ENCODE results near the gene OPCML.

The OPCML gene

DNA sequence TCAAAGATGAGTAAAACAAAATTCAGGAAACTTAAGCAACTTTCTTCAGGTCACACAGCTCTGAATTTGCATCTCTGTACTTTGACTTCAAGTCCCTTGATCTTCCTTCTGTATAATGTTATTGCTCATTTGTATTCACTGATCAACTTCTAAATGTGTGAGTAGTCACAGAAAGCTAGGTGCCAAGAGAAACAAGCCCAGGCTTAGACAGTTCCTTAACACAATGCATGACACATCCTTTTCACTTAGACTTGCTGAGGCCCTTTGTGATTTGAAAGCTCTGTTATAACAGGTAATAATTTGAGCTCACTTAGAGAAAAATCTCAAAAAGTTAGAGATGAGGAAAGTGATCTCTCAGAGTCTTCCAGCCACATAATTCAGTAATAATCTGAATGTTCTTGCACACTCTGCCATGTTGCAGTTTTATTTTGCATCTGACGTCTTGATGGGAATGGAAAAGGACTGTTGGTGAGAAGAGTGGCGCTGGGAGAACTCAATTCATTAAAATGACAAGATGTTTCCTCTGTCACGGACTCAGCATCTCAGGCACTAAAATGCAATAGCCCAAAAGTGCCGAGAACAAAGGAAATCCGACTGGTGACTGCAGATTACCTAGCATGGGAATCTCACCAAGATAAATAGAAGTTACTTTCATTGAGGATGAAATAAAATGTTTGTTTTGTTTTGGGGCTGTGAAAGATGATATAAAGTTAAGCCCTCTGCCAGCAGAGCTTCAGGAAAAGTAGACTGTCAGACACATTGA lies 665.3 kb downstream of the OPCML start:
- no peak for DNase-seq (ENCODE audit: low read depth in 1 of 2, low spot score in 1 of 2)

DNA sequence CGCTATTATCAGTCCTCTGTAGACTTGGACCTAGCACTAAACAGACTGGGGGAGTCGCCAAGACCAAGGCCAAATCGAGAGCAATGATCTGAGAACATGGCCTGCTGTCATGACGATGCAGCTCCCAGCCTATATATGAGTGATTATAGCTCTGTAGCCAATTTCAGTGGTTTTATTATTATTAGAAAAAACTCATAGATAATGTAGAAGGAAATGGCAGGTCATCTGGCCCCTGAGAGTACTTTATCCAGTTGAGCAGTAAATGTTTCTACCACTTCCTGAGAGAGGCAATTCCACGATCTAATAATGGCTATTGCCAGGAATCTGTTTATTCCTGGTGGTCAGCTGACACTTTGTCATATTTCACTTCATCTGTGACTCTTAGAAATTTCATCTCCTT lies 666.7 kb downstream of the OPCML start:
- no peak for DNase-seq (ENCODE audit: low read depth in 1 of 2, low spot score in 1 of 2)

DNA sequence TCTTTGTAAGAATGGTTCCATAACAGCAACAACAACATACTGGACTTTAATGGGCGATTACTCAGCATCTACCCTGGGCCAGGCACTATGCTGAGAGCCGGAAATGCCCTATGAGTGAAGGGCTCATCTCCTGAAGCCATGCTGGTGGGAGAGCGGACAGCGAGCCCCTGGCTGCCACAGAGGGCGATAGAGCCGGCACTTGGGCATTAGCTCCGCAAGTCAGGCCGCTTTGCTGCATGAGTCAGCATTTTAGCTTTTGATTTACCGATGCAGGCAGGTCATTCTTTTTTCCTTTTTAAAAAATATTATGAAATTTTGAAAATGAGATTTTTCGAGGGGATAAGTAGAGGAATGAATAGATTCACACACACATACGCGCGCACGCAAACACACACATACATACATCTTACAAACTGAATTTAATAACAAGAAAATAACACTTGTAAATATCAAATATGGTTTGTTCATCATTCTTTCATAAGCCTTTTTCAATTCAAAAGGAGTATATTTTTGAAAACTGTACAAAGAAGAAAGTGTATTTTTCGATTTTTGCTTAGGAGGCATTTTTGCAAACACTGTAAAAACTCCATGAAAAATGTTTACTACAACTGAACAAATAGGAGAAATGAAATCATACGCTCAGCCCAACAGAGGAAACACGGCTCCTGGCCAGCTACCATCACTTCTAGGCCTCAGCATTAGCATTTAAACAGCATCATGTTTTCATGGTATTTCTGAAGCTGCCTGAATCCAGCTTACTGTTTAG lies 667.3 kb downstream of the OPCML start:
- DNase-seq (ENCODE audit: low read depth in 1 of 2, low spot score in 1 of 2) = no peak

DNA sequence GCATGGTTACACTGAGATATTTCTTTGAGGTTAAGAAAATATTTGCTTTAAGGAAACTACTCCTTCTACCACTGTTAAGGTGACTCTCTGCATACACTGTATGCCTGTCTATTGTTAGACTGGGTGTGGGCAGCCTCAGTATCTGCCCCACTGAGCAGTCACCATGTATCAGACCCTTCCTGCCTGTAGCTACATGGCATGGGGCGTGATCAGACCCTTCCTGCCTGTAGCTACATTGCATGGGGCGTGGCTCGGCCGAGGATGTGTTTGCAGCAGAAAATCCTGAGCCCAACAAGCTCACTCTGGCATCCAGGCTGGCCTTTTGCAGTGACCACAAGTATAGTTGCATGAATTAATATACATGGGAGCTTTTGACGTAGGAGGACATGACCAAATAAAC lies 669.4 kb downstream of the OPCML start:
- no peak for DNase-seq (ENCODE audit: low read depth in 1 of 2, low spot score in 1 of 2)

DNA sequence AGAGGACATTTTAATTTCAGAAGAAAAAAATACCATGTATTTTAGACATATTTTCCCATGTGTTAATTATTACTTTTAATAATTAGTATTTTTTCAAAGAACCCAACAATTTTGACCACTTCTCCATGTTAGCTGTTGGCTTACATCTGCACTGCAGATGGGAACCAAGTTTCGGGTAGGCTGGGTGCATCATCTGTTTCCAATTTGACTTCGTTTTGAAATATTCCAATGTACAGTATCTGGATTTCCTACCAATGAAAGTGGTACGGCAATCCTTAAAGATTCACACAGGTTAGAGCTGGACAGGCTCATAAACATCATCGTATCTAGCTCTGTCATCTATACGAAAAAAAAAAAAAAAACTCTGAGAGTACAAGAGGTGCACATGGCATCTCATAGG lies 670.2 kb downstream of the OPCML start:
- DNase-seq (ENCODE audit: low read depth in 1 of 2, low spot score in 1 of 2) = no peak

DNA sequence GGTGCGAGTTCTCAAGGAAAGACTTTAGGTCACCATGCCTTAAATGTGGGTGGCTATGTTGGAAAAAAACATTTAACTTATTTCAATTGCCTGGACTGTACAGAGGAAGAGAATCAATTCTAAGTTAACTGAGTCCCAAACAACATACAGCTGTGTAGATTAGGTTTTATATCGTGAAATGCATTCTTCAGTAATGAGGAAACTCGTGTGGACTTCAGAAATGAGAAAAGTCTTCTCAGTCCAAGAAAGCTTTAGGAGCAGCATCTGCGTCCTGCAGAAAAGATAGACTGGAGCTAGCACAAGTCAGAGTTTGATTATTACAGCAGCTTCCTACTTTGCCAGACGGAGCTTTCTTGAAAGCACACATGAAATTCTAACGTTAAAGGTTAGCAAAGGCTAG lies 673.0 kb downstream of the OPCML start:
- DNase-seq (ENCODE audit: low read depth in 1 of 2, low spot score in 1 of 2) = no peak

DNA sequence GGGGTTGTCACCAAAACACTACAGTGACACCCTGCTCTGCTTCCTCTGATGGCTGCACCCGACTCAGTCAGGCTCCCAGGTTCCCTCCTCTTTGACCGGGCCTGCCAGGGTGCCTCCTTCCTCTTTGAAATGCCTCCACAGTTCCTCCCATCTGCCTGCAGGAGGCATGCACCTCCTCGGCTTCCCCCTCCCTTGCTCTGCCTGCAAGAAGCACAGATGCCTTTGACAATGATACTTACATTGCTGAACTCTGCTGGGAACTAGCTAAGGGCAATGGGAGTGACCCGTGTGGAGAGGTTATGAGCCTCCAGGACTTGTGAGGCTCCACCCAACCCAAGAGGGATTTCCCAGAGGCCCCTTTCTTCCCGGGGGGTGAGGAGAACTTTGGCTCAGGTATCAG lies 674.1 kb downstream of the OPCML start:
- no peak for DNase-seq (ENCODE audit: low read depth in 1 of 2, low spot score in 1 of 2)

DNA sequence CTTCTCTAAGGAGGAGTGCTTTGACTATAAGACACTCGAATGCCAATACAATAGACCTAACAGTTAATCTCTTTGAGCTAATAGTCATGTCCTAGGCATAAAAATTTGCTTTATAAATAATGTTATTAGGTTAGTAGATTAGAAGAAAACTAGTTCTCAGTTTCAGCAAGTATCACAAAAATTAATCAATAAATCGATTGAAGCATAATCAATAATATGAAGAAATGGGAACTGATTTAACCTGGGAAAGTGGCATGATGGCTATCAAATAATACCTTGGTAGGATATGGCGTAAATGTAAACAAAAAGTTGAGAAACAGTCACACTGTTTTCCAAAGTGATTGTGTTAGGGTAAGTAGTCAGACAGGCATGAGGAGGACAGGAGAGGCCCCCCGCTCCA lies 676.3 kb downstream of the OPCML start:
- no peak for DNase-seq (ENCODE audit: low read depth in 1 of 2, low spot score in 1 of 2)

DNA sequence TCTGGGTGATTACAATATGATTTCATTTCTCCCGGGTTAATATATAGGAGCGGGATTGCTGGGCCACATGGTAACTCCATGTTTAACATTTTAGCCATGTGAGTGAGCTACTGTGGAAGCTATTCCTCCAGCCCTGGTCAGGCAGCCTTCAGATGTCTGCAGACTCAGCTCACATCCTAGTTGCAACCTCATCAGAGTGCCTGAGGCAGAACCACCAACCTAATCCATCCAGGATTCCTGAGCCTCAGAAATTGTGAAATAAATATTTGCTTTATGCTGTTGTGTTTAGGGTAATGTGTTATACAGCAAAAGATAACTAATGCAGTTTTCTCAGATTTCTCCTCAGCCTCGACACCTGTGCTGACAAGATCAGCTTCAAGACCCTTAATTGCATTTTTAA lies 676.8 kb downstream of the OPCML start:
- DNase-seq (ENCODE audit: low read depth in 1 of 2, low spot score in 1 of 2) = no peak

DNA sequence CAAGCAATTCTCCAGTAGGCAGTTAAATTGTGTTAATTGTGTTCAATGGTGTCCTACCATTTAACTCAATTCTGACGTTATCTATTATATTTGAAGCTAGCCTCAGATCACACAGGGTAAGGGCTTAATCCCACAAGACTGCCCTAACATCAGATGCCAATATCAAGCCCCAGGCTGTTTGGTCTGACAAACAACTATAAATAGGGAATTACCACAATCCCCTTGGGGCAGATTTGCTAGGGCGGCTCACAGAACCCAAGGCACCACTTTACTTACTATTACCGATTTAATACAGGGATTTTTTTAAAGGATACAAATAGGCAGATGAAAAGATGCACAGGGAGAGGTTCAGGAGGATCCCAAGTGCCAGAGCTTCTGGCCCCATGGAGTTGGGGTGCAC lies 678.4 kb downstream of the OPCML start:
- no peak for DNase-seq (ENCODE audit: low read depth in 1 of 2, low spot score in 1 of 2)

DNA sequence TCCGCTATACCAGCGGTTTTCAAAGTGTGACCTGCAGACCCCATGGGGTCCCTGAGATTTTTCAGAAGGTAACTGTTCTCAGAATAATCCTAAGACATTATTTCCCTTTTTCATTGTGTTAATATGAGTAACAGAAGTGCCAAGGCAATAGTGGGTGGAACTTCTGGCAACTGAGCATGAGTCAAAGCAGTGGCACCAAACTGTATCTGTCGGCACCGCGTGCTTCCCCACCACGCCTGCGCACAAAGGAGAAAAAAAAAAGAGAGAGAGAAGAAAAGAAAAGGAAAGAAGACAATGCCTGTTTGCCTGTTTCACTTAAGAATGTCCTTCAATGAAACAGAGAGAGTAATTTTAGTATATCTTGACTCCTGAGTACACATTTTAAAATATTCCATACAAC lies 679.9 kb downstream of the OPCML start:
- no peak for DNase-seq (ENCODE audit: low read depth in 1 of 2, low spot score in 1 of 2)

DNA sequence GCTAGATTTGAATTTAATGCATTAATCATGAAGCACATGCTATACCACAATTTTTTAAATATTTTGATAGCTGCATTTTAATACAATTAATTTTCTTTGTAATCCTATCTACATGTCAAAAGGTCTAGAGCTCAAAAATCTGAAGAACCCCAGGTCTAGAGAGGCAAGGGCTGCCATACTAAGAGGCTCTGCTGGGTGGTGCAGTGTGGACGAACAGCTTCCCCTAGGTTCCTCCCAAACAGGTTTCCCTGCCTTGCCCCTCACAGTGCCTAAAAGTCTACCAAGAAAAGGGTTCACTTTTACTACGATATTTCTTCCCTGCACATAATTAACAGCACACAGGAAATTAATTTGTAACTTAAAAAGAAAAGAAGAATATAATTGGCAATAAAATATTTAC lies 681.1 kb downstream of the OPCML start:
- no peak for DNase-seq (ENCODE audit: low read depth in 1 of 2, low spot score in 1 of 2)

DNA sequence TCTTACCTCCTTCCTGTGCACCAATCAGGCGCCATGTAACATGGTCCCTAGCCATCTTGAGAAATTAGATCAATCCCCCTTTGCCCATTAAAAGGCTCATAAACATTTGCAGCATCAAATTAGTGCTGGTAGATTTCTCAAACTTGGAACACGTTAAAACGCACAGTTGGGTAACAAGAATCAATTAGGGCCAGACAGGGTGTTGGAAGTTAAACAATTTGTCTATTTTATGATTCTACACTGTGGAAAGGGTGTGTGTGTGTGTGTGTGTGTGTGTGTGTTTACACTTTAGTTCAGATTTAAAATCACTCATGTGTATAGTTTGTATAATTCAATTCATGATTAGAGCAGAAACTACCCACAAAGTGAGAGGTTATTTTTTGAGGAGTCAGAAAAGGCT lies 682.0 kb downstream of the OPCML start:
- DNase-seq (ENCODE audit: low read depth in 1 of 2, low spot score in 1 of 2) = no peak

DNA sequence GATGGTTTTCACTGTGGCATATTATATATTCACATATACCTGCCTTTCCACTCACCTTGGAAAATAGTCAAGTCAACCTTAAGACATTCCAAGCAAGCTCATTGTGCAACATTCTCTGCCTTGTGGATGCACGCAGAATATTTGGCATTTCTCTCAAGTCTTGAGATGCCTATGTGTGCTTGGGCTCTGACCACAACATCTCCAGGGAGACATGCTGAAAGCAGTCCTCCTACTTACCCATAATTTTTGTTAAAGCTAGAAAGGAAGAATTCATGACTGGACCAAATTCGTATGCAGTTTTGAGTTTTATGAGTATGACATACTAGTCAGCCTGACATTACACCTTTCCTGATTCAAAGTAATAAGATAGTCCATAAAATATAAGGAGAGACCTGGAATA lies 684.0 kb downstream of the OPCML start:
- DNase-seq (ENCODE audit: low read depth in 1 of 2, low spot score in 1 of 2) = no peak

DNA sequence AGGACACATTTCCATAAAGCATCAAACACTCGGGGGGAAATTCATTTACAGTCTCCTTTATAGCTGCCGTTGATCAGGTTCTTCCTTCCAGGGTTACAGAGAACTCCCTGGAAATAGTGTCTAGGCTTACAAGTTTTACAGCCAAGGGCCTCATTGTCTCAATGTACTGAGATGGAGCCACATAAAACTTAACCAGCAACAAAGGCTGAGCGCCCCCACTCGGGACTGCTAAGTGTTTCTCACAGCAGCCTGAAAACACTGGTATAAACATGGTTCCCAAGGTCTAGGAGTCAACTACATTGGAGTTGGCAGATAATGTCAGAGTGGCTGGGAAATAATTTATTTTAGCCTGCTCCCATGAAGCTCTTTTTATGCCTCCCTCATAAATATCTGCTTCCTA lies 686.2 kb downstream of the OPCML start:
- DNase-seq (ENCODE audit: low read depth in 1 of 2, low spot score in 1 of 2) = no peak

DNA sequence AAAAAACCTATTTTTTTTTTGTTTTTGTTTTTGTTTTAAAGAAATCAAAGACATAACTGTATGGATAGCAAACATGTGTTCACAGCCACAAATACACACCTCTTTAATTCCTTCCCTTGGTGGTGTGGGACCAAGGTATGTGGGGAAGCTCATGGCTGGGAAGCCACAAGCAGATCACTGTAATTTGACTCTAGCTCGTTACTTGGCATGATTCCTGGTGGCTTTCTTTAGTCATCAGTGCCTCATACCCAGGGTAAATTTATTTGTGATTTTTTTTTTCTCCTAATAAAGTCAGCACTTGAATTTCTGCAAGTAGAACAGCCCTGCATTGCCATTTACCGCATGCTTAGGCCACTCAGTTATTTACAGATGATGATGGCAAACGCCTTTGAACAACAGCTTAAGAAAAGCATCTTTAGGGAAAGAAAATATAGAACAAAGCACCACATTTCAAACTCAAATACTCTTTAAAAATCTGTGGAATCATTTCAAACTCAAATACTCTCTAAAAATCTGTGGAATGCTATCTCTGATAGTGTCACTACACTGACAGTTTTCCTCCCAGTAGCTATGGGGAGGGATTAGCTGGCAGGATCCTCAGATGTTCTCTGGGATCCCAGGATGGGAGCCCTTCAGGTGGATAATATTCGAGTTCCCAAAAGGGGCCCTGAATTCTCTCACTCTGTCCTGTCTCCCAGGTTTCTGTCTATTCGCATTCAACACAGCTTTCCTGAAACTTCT lies 687.2 kb downstream of the OPCML start:
- no peak for DNase-seq (ENCODE audit: low read depth in 1 of 2, low spot score in 1 of 2)

DNA sequence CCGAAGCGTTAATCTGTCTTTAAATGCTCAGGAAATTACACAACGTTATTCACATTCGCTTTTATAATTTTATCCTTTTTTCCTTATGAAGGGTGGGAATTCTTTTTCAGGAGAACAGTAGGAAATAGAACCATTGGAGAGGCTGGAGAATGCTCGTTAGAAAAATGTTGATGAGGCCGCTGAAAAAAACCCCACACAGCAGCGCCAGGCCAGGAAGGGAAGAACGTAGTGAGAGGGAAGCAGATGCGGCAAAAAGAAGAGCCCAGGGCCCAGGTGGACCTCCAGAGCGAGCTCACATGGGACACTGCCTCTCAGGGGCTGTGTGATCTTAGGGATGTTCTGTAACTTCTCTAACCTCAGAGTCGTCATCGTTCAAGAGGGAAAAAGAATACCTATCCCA lies 691.6 kb downstream of the OPCML start:
- no peak for DNase-seq (ENCODE audit: low read depth in 1 of 2, low spot score in 1 of 2)

DNA sequence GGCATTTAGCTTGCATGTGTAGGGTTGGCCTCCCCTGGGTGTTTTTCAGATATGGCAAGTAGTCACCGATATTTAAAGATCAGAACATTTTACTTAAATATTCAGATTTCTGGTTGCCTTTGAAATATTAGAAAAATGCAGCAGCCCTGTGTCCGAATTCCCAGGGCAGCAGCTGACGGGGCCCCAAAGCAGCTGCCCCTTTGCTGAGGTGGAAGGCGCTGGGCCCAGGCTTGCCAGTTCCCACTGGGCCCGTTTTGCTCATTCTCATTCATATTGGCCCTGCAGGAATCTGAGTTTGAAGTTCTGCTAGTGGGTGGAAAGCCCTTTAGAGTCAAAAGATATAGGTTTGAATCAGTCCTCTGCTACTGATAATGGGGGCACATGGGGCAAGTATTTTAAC lies 692.1 kb downstream of the OPCML start:
- no peak for DNase-seq (ENCODE audit: low read depth in 1 of 2, low spot score in 1 of 2)

DNA sequence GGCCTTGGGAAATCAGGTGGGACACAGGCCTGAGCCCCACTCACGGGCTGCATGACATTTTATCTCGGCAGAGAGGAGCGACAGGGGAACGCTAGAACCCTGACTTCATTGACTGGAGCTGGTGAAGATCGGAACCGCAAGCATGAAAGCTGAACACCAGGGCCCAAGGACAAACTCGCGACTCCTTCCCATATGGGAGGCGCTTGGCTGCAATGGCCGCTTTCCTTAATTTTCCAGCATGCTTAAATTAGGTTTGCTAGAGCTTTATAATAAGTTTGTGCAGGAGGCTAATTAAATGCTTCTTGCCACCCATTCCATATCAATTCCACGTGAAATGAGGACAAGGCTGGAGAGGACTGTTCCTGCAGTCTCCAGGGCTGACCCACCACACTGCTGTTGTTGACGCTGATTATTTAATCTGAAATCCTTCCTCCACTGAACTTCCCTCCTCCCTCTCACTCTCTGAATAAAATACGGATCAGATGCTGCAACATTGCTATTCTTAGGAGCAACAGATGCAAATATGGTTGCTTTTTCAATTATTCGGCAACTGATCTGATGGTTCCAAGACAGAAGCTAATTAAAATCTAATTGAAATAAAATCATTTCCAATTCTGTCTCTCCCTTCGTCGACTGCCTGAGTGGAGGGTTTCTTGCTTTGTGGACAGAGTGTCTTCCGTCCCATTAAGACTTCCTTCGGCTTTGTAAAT lies 692.9 kb downstream of the OPCML start:
- DNase-seq (ENCODE audit: low read depth in 1 of 2, low spot score in 1 of 2) = no peak

DNA sequence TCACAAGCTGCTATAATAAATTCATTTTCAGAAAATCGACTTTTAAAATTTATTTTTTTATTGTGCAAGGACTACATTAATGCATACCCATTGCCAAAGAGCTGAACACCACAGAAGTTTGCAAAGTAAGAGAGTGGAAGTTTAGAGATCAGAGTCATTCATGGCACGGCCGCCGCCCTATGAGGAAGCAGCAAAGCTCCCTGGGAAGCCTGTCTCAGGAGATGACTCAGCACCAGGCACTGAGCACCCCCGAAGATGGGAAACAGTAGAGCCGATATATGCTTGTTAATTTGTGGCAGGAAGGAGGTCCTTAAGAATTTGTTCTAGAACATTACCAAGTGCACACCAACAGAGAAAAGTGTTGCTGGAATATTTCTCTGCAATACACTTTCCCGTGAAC lies 693.7 kb downstream of the OPCML start:
- no peak for DNase-seq (ENCODE audit: low read depth in 1 of 2, low spot score in 1 of 2)

DNA sequence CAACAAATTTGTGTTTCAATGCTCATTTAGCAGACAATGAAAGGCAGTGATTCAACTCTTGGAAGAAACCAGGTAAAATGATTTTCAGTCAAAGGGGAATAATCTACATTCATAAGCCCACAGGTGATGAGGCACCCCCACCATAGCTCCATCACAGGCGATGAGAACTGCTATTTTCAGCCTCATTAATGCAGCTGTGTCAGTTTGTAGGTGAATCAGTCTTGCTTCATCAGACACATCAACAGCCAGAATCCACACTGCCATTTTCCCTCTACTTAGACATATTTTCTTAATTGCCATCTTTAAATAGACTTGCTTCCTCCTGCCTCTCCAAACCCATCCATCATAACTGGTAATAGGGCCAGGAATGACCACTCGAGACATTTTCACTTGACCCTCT lies 701.0 kb downstream of the OPCML start:
- DNase-seq (ENCODE audit: low read depth in 1 of 2, low spot score in 1 of 2) = no peak

DNA sequence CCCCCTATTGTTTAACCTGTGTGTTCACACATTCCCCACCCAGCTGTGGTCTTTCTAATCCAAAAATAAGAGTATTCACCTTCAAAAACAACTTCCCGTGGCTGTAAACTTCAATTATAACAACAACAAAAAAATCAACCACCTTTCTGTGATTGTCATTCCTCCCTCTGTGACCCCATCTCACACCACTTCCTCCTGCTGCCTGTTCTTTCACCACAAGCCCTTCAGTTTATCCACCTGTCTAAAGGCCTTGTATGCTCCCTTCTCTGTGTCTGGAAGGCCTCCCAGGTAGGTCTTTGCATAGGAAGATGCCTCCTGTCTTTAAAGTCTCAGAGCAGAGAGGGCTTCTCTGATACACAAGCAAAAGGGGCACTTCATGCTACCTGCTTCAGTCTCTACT lies 707.7 kb downstream of the OPCML start:
- DNase-seq (ENCODE audit: low read depth in 1 of 2, low spot score in 1 of 2) = no peak
